MM.1S (cell line): Measurements from ENCODE around the gene EPHA2.
"Not testable (repeated sequence)": the region's sequence is repeated elsewhere in the genome, so short reads cannot be mapped to it uniquely, and the experiment has no call there.

Experiments
- DNase-seq: peaks from one replicate; pipeline ENCODE4 v3.0.0-alpha.2; 2015
- H2AFZ ChIP-seq: fragments of 300-600 bp; sonication (generic); 2 replicates; pipeline ENCODE4 v1.6.0; 2016; ENCODE audit warnings: antibody characterized with exemption, low read length
- H3F3A ChIP-seq: fragments of 300-600 bp; sonication (generic); 2 replicates; pipeline ENCODE4 v1.6.1; 2016; ENCODE audit warnings: mild to moderate bottlenecking, antibody characterized with exemption, low read length, moderate library complexity, mixed read lengths; ENCODE audit not compliant: insufficient read depth
- H3K27ac ChIP-seq: fragments of 300-600 bp; sonication (generic); 2 replicates; pipeline ENCODE4 v1.5.1; 2016; ENCODE audit warnings: mild to moderate bottlenecking, low read length
- H3K27me3 ChIP-seq: fragments of 300-600 bp; sonication (generic); replicated peaks from 2 replicates; pipeline ENCODE4 v1.6.0; 2016; ENCODE audit warnings: low read length; ENCODE audit not compliant: insufficient read depth
- H3K36me3 ChIP-seq: fragments of 300-600 bp; sonication (generic); replicated peaks from 2 replicates; pipeline ENCODE4 v1.6.1; 2016; ENCODE audit warnings: mild to moderate bottlenecking, low read length, mixed read lengths; ENCODE audit not compliant: insufficient read depth
- H3K4me1 ChIP-seq: fragments of 300-600 bp; sonication (generic); 2 replicates; pipeline ENCODE4 v1.6.1; 2016; ENCODE audit warnings: low read length, mixed read lengths
- H3K4me2 ChIP-seq: fragments of 300-600 bp; sonication (generic); 2 replicates; pipeline ENCODE4 v1.6.0; 2016; ENCODE audit warnings: low read depth, low read length
- H3K4me3 ChIP-seq: fragments of 300-600 bp; sonication (generic); 2 replicates; pipeline ENCODE4 v1.5.1; 2016; ENCODE audit warnings: low read length, mixed read lengths
- H3K79me2 ChIP-seq: fragments of 300-600 bp; sonication (generic); 2 replicates; pipeline ENCODE4 v1.6.1; 2016; ENCODE audit warnings: mixed run types, low read length, mixed read lengths
- H3K9ac ChIP-seq: fragments of 300-600 bp; sonication (generic); 2 replicates; pipeline ENCODE4 v1.6.1; 2016; ENCODE audit warnings: low read length, mixed read lengths
- H3K9me2 ChIP-seq: fragments of 300-600 bp; sonication (generic); replicated peaks from 2 replicates; pipeline ENCODE4 v1.6.1; 2016; ENCODE audit warnings: mild to moderate bottlenecking, low read length, mixed read lengths; ENCODE audit not compliant: insufficient read depth
- H3K9me3 ChIP-seq: fragments of 300-600 bp; sonication (generic); replicated peaks from 2 replicates; pipeline ENCODE4 v1.6.1; 2016; ENCODE audit warnings: mild to moderate bottlenecking, low read length, mixed read lengths; ENCODE audit not compliant: insufficient read depth
- H4K20me1 ChIP-seq: fragments of 300-600 bp; sonication (generic); 2 replicates; pipeline ENCODE4 v1.6.1; 2016; ENCODE audit warnings: mild to moderate bottlenecking, low read length, moderate library complexity, mixed read lengths; ENCODE audit not compliant: insufficient read depth
- CTCF ChIP-seq: fragments of 300-600 bp; sonication (generic); IDR thresholded peaks from 2 replicates; pipeline ENCODE4 v1.5.1; 2016; ENCODE audit warnings: antibody characterized with exemption, low read length, mixed read lengths
- EZH2 ChIP-seq: fragments of 300-600 bp; sonication (generic); optimal IDR thresholded peaks from 2 replicates; pipeline ENCODE3; 2017; ENCODE audit warnings: low read depth, mild to moderate bottlenecking, antibody characterized with exemption, low read length, mixed read lengths
- EZH2phosphoT487 ChIP-seq: fragments of 300-600 bp; sonication (generic); IDR thresholded peaks from 2 replicates; pipeline ENCODE4 v1.6.1; 2018; ENCODE audit warnings: antibody characterized with exemption, low read length

EPHA2 gene

GRCh38 chr1:16110884-16111283 lies 45.0 kb downstream of the EPHA2 start:
- H3K4me1 ChIP-seq: no peaks in the 10 kb centered on the region
- peaks cover 85% of the 10 kb centered on the region for H3K27me3 ChIP-seq
- H3K9me2 ChIP-seq: no peaks in the 10 kb centered on the region
- no peak overlapping the region for H3K4me3 ChIP-seq
- H2AFZ ChIP-seq: no peak overlapping the region
- H3K36me3 ChIP-seq: no peaks in the 10 kb centered on the region
- no peaks in the 10 kb centered on the region for H3K9me3 ChIP-seq
- no peaks in the 10 kb centered on the region for H4K20me1 ChIP-seq
- H3F3A ChIP-seq: no peaks in the 10 kb centered on the region
- no peak overlapping the region for H3K9ac ChIP-seq
- DNase-seq: no peak
- no peak overlapping the region for H3K27ac ChIP-seq
- H3K79me2 ChIP-seq: no peaks in the 10 kb centered on the region
- TF ChIP-seq EZH2: no peak
- TF ChIP-seq EZH2phosphoT487: no peak
- TF ChIP-seq CTCF: no peak
- no peak overlapping the region for H3K4me2 ChIP-seq

DNA sequence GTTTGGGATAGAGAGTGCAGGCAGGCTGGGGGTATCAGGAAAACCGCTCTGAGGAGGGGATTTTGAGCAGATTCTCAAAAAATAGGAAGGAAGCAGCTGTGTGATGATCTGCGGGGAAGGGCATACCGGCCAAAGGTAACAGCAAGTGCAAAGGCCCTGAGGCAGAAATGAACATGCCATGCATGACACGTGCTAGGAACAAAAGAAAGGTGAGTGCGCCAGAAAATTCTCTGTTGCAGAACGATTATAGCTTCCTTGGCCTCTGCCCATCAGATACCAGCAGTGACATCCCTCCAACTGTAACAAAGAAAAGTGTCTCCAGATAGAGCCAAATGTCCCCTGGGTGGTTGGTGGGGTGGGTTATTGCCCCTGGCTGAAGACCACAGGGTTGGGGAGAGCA lies 45.4 kb downstream of the EPHA2 start:
- Histone ChIP-seq H3K9ac (no peak overlapping the region), H3F3A (no peaks in the 10 kb centered on the region), H3K27me3 (peaks cover 87% of the 10 kb centered on the region)

GRCh38 chr1:16109571-16109970 lies 46.3 kb downstream of the EPHA2 start:
- Histone ChIP-seq H3K79me2 (no peaks in the 10 kb centered on the region), H3K4me1 (no peaks in the 10 kb centered on the region), H3K9me3 (no peaks in the 10 kb centered on the region), H3K9me2 (no peaks in the 10 kb centered on the region), H2AFZ (no peak overlapping the region), H3K27ac (no peak overlapping the region), H3K27me3 (peaks cover 83% of the 10 kb centered on the region), H4K20me1 (no peaks in the 10 kb centered on the region), H3F3A (no peaks in the 10 kb centered on the region), H3K4me3 (no peak overlapping the region), H3K4me2 (no peak overlapping the region), H3K36me3 (no peaks in the 10 kb centered on the region), H3K9ac (no peak overlapping the region)
- TF ChIP-seq EZH2phosphoT487: no peak
- no peak for TF ChIP-seq EZH2
- no peak for TF ChIP-seq CTCF
- no peak for DNase-seq

More for the DNA sequence above, 45.4 kb downstream of the EPHA2 start:
- no peaks in the 10 kb centered on the region for H3K9me3 ChIP-seq
- no peak overlapping the region for H2AFZ ChIP-seq
- H3K9me2 ChIP-seq: no peaks in the 10 kb centered on the region
- H3K4me3 ChIP-seq: no peak overlapping the region
- TF ChIP-seq CTCF: no peak
- H3K4me2 ChIP-seq: no peak overlapping the region
- H3K4me1 ChIP-seq: no peaks in the 10 kb centered on the region
- H4K20me1 ChIP-seq: no peaks in the 10 kb centered on the region
- H3K36me3 ChIP-seq: no peaks in the 10 kb centered on the region
- H3K27ac ChIP-seq: no peak overlapping the region
- H3K79me2 ChIP-seq: no peaks in the 10 kb centered on the region
- DNase-seq: no peak

GRCh38 chr1:16107039-16107438 lies 48.8 kb downstream of the EPHA2 start:
- not testable (repeated sequence) for H3K9ac ChIP-seq, H3K9me3 ChIP-seq, H2AFZ ChIP-seq, H3K4me1 ChIP-seq, H3K79me2 ChIP-seq, H3K27ac ChIP-seq, H3K36me3 ChIP-seq, H3K4me2 ChIP-seq, H3K9me2 ChIP-seq, H4K20me1 ChIP-seq, H3F3A ChIP-seq, DNase-seq, H3K4me3 ChIP-seq
- peaks cover 85% of the 10 kb centered on the region for H3K27me3 ChIP-seq
